GM12864 (cell line): ENCODE measurements around the gene ECEL1.

Experiments
- DNase-seq: peaks from one replicate; pipeline ENCODE4 v3.0.0-alpha.2; 2011; ENCODE audit warnings: low read depth
- H3K4me3 ChIP-seq: 2 replicates; pipeline ENCODE4 v1.5.1; 2011; ENCODE audit warnings: mild to moderate bottlenecking, low read depth, low read length, control low read depth
- TF ChIP-seq, protein P1 (sequence below): IDR thresholded peaks from 2 replicates; pipeline ENCODE4 v1.5.1; 2011; ENCODE audit warnings: low read depth, mild to moderate bottlenecking, moderate library complexity, low read length, control low read depth, inconsistent platforms; ENCODE audit errors: missing control alignments

ECEL1 gene

DNA sequence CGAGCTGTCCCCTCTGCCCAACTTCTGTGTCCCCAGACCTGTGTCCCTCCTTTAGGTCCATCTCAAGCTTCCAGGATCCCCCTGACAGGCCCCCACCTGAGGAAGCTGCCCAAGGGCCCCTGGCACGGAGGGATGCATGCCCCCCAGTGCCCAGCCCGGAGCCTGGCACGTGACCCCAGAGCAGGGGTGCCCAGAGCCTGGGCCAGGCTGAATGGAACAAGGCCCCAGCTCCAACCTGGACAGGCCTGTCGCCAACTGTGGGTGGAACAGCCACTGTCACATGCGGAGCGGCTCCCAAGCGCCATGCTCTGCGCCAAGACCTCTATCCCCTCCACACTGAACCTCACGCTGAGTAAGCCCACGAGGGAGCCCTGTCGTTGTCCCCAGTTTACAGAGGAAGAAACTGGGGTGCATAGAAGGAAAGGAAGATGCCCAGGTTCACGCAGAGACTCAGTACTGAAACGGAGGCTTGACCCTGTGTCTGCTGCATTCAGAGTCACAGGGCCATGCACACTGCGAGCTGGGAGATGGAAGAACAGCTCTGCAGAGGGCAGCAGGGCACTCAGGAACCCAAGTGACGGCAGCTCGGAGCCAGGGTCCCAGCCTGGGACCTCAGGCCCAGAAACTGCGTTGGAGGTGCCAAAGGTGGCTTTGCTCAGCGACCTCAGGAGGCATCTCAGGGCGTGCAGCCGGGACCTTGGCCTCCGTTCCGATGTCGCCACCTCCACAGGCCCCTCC lies 5.5 kb upstream of the ECEL1 start:
- H3K4me3 ChIP-seq, result no peak overlapping the region
- DNase-seq, result no peak
- TF ChIP-seq, protein P1, sequence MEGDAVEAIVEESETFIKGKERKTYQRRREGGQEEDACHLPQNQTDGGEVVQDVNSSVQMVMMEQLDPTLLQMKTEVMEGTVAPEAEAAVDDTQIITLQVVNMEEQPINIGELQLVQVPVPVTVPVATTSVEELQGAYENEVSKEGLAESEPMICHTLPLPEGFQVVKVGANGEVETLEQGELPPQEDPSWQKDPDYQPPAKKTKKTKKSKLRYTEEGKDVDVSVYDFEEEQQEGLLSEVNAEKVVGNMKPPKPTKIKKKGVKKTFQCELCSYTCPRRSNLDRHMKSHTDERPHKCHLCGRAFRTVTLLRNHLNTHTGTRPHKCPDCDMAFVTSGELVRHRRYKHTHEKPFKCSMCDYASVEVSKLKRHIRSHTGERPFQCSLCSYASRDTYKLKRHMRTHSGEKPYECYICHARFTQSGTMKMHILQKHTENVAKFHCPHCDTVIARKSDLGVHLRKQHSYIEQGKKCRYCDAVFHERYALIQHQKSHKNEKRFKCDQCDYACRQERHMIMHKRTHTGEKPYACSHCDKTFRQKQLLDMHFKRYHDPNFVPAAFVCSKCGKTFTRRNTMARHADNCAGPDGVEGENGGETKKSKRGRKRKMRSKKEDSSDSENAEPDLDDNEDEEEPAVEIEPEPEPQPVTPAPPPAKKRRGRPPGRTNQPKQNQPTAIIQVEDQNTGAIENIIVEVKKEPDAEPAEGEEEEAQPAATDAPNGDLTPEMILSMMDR, result no peak

DNA sequence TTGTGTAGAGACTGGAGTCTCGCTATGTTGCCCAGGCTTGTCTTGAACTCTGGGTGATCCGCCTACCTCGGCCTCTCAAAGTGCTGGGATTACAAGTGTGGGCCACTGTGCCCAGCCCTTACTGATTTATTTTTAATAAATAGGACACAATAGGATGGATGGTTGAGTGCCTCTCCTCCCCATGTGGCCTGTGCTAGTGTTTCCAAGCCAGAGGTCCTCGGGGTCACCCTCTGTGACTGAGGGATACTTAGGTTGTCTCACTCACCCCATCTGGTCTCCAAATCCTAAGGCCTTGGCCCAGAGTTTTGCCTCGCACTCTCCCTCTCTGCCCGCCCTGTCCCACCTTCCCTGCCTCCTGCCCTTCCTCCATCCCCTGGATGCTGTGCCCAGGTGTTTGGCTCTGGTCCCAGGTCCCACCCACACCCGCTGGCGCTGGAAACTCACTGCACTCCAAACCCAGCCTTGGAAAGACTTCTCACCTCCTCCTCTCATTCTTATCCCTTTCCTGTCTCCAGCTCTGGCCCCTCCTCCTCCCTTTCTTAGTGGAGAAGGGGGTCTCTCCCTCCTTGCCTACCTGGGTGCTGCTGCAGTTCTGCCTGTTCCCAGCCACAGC lies 4.7 kb upstream of the ECEL1 start:
- H3K4me3 ChIP-seq, result no peak overlapping the region
- TF ChIP-seq, protein P1, result no peak
- no peak for DNase-seq

DNA sequence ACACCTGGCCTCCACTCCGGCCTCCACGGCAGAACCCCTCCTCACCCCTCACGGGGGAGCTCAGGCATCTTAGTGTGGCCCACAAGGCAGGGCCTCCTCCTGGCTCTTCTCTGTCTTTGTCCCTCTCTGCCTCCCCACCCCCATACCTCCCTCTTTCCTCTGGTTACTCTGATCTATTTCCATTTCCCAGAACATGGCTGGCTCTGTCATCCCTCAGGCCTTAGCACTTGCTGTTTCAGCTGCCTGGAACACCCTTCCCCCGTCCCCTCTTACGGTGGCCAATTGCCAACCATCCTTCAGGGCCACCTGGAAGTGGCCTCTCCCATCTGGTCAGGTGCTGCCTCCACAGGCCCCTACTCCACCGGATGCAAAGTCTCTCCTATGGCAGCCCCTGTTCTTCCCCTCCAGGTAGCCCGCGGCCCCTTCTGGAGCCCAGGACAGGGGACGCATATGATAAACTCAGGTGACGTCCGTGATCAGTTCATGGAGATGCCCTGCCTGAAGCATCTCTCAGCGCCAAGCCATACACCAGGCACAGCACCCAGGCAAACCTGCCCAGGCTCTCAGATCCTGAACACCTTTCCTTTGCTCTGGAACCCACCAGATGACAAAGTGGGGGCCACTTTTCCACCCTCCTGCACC lies 3.6 kb upstream of the ECEL1 start:
- no peak for DNase-seq
- TF ChIP-seq, protein P1, result no peak
- H3K4me3 ChIP-seq, result no peak overlapping the region

DNA sequence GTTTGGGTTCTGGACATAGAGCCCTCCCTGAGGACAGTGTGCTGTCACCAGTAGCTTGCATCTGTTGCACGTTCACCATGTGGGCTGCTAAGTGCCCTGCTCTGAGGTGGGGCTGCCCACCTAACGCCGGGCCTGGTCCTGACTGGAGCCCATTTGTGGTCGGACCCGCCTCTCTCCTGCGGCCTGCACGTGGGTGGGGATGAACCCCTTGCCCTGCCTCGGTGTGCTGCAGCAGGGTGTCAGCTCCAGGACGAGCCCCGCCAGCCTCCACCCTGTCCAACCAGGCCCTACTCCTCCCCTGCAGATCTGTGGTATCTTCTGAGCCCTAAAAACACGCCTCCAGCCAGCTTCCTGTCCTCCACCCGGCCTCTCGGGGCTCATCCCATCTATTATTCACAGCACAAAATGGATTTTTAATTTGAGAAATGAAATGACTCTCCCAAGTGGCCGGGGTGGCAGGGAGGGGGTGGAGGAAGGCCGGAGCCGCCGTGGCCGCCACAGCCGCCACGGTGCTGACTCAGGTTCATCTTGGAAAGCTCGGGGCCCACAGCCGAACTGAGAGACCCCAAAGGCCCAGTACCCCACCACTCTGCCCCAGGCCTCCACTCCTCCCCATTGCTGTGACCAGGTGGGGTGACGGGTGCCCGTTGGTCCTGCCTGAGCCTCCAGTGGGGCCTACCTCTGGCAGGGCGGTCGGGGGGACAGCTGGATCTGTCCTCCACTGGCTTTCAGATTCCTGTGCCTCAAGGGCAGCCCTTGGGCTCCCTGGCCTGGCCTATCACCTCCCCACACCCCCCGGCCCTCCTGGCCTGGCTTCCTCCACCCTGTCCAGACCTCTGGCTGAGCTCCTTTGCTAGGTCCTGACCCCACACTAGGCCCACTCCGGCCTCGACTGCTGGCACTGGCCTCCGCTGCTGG lies 2.8 kb upstream of the ECEL1 start:
- DNase-seq, result no peak
- H3K4me3 ChIP-seq, result no peak overlapping the region
- TF ChIP-seq, protein P1, result no peak

DNA sequence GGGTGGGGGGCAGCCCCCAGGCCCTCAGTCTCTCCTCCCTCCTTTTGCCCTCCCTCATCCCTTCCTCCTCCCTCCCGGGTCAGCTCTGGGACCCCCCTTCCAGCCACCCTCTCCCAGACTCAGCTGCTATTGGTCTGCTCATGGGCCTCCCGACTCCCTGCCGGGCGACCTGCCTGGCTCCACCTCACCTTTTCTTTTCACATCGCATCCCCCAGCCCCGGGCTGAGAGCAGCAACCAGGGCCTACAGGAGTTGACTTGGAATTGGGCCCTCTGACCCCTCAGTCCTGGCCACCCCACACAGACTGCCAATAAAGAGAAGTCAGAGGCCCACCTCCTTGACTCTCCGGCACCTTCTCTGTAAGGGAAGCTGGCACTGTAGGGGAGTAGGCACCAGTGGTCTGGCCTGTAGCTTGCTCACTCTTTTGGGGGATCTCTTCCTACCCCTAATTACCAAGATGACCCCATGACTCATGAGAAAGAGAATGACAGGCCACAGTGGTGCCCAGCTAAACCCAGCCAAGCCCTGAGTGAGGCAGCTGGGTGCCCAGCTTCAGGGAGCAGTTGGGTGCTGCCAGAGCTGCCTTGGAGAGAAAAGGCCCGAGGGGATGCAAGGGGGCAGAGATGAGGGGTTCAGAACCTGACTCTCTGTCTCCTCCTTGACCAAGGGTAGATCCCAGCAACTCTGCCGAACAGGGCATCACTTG lies 2.0 kb upstream of the ECEL1 start:
- TF ChIP-seq, protein P1, result no peak
- DNase-seq, result no peak
- H3K4me3 ChIP-seq, result no peak overlapping the region

DNA sequence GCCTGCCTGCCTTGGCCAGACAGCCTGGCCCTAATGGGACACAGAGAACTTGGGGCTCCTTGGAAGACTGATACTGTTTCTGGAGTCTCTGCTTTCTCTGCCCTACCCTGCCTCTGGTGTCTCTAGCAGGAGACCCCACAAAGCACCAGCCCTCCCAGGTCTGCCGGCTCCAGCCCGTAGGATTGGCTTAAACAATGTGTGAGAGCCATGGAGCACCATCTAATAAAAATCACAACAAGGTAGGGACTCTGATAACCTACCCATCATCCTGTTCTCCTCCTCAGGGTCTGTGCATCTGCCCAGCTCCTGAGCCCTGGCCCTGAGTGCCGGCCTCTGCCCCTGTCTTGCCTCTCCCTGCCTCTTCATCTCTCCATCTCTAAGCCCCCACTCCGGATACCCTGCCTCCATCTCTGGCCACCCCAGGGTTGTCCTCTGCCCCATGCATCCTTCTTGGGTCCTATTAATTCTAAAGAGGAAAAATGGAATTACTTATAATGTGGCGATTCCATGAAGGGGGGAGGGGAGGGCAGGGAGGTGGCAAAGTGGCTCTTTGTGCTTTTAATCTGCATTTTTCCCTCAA lies 1.2 kb upstream of the ECEL1 start:
- TF ChIP-seq, protein P1, result no peak
- DNase-seq, result no peak

More for the DNA sequence above, 1.2 kb upstream of the ECEL1 start:
- H3K4me3 ChIP-seq, result no peak overlapping the region
